Measurements from ENCODE around the gene FAM120A. TPM values are rescaled to one million over a fixed set of nuclear protein-coding genes. Genes with fewer than 3 reads are reported as not detected.

Gene FAM120A
- total RNA-seq, 1 donor from 2014 or later: 107 TPM

DNA sequence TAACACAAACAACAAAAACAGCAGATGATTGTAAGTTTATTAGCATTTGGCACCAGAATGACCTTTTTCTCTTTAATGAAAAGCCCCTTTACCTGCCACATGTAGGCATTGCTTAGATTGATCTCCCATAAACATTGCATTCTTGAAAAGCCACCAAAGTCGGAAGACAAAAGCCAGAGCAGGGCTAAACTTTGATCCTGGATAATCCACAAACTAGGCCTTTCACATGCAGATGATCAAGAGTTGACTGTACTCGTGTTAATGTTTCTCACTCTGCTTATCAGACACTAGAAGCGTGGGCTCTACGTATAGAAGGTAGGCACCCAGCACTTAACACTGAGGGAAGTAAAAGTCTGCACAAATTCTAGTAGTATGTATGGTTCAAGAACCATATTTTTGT lies 103.9 kb downstream of the FAM120A start:
- Mint-ChIP-seq H3K36me3 (ENCODE audit: low read depth) (peaks cover 90% of the 10 kb centered on the region), H3K27ac (no peak overlapping the region), H3K4me3 (no peak overlapping the region), H3K27me3 (no peaks in the 10 kb centered on the region), H3K4me1 (no peaks in the 10 kb centered on the region), H3K9me3 (no peaks in the 10 kb centered on the region)
- TF ChIP-seq, protein P1, sequence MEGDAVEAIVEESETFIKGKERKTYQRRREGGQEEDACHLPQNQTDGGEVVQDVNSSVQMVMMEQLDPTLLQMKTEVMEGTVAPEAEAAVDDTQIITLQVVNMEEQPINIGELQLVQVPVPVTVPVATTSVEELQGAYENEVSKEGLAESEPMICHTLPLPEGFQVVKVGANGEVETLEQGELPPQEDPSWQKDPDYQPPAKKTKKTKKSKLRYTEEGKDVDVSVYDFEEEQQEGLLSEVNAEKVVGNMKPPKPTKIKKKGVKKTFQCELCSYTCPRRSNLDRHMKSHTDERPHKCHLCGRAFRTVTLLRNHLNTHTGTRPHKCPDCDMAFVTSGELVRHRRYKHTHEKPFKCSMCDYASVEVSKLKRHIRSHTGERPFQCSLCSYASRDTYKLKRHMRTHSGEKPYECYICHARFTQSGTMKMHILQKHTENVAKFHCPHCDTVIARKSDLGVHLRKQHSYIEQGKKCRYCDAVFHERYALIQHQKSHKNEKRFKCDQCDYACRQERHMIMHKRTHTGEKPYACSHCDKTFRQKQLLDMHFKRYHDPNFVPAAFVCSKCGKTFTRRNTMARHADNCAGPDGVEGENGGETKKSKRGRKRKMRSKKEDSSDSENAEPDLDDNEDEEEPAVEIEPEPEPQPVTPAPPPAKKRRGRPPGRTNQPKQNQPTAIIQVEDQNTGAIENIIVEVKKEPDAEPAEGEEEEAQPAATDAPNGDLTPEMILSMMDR (IDR thresholded peaks at IDR 0.05): no peak
- ChIA-PET CTCF (no interaction called here), POLR2A (no interaction called here)
- ATAC-seq (ENCODE audit: low read depth) (no peak), DNase-seq (no peak)
- intact Hi-C loops (cut with micrococcal nuclease): no loop called here

- no peak overlapping the region for H3K4me3 Mint-ChIP-seq
- no peaks in the 10 kb centered on the region for H3K9me3 Mint-ChIP-seq
- CTCF ChIA-PET: interaction anchor here (0.6 to 1.4 kb wide), 2 partner anchors 9 to 451 kb away, joined by 4 to 6 read pairs; no protein-coding TSS in a partner anchor
- no peaks in the 10 kb centered on the region for H3K4me1 Mint-ChIP-seq
- DNase-seq (no peak), ATAC-seq (ENCODE audit: low read depth) (no peak)
- no peak overlapping the region for H3K27ac Mint-ChIP-seq
- intact Hi-C loops (cut with micrococcal nuclease): no loop called here
- peaks cover 84% of the 10 kb centered on the region for H3K36me3 Mint-ChIP-seq (ENCODE audit: low read depth)
- POLR2A ChIA-PET: interaction anchor here (0.6 kb wide), 1 partner anchor 385 kb away, joined by 3 read pairs; no protein-coding TSS in a partner anchor
- TF ChIP-seq, protein P1 (IDR thresholded peaks at IDR 0.05): no peak
- no peaks in the 10 kb centered on the region for H3K27me3 Mint-ChIP-seq
Observed at GRCh38 chr9:93557366-93558137, 106.1 kb downstream of the FAM120A start.

DNA sequence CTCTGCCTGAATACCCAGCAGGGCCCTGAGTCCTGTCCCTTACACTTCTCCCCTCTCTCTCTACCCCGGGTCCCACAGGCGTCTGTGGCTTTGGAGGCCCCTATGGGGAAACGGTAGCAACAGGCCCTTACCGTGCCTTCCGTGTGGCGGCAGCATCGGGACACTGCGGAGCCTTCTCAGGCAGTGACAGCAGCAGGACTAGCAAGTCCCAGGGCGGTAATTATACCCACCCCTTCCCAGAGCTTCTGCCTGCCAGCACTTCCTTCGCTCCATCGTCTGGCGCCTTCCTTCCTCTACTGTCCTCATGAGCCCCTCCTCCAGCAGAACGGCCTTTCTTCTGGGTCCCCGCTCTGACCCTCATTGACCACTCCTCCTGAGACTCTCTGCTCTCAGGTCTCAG lies 107.0 kb downstream of the FAM120A start:
- Mint-ChIP-seq H3K36me3 (ENCODE audit: low read depth) (peaks cover 84% of the 10 kb centered on the region), H3K27ac (no peak overlapping the region), H3K4me1 (no peaks in the 10 kb centered on the region), H3K9me3 (no peaks in the 10 kb centered on the region), H3K4me3 (no peak overlapping the region), H3K27me3 (no peaks in the 10 kb centered on the region)
- ChIA-PET CTCF (no interaction called here), POLR2A (no interaction called here)
- TF ChIP-seq, protein P1 (IDR thresholded peaks at IDR 0.05): no peak
- intact Hi-C loops (cut with micrococcal nuclease): no loop called here
- no peak for ATAC-seq (ENCODE audit: low read depth)
- no peak for DNase-seq

GRCh38 chr9:93560991-93561390 lies 109.5 kb downstream of the FAM120A start:
- ATAC-seq (ENCODE audit: low read depth): no peak
- H3K4me3 Mint-ChIP-seq: no peak overlapping the region
- H3K27me3 Mint-ChIP-seq: no peaks in the 10 kb centered on the region
- H3K27ac Mint-ChIP-seq: no peak overlapping the region
- TF ChIP-seq, protein P1 (IDR thresholded peaks at IDR 0.05): no peak
- H3K36me3 Mint-ChIP-seq (ENCODE audit: low read depth): peaks cover 85% of the 10 kb centered on the region
- POLR2A ChIA-PET: interaction anchor here (0.6 kb wide), 1 partner anchor 23 kb away, joined by 5 read pairs; no protein-coding TSS in a partner anchor
- CTCF ChIA-PET: no interaction called here
- intact Hi-C loops (cut with micrococcal nuclease): loop anchor here (10.0 kb wide), 1 partner anchor 426 kb away; the partner anchor contains the start of gene NINJ1
- H3K4me1 Mint-ChIP-seq: peaks cover 8% of the 10 kb centered on the region
- no peaks in the 10 kb centered on the region for H3K9me3 Mint-ChIP-seq
- no peak for DNase-seq

DNA sequence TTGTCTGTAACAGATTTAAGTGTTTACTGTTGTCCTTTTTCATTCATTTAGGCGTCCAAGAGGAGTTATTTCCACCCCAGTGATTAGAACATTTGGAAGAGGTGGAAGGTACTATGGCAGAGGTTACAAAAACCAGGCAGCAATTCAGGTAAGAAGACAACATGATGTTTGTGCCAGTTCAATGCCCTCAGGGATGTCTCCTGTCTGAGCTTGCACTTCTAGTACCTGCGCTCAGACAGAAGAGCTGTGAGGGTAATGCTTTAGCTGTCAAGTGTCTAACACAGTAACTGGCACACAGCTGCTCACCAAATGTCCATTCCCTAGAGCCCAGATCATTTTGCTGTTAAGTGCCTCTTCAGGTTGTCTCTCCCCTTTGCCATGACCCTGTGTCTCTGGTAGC lies 110.7 kb downstream of the FAM120A start:
- DNase-seq (no peak), ATAC-seq (ENCODE audit: low read depth) (no peak)
- Mint-ChIP-seq H3K4me1 (peaks cover 17% of the 10 kb centered on the region), H3K27ac (no peak overlapping the region), H3K27me3 (no peaks in the 10 kb centered on the region), H3K36me3 (ENCODE audit: low read depth) (peaks cover 75% of the 10 kb centered on the region), H3K4me3 (no peak overlapping the region), H3K9me3 (no peaks in the 10 kb centered on the region)
- ChIA-PET CTCF (no interaction called here), POLR2A (interaction anchor here (0.7 kb wide), 1 partner anchor 105 kb away, joined by 6 read pairs; no protein-coding TSS in a partner anchor)
- intact Hi-C loops (cut with micrococcal nuclease): loop anchor here (10.0 kb wide), 1 partner anchor 427 kb away; the partner anchor contains the start of gene NINJ1
- TF ChIP-seq, protein P1 (IDR thresholded peaks at IDR 0.05): no peak
